ENCODE measurements around the gene NSUN7. TPM values are rescaled to one million over a fixed set of nuclear protein-coding genes. Genes with fewer than 3 reads are reported as not detected.

NSUN7 gene
- total RNA-seq, 4 donors from 2014 or later = 6.8 to 14.1 (median 12.2) TPM; not detected in 1

GRCh38 chr4:40730091-40730679 is 19.6 kb upstream of the NSUN7 start:
- intact Hi-C loops (cut with DNase I; ENCODE audit: low total_unique reads) = no loop called here
- H3K36me3 ChIP-seq = no peaks in the 10 kb centered on the region
- H3K4me3 ChIP-seq = no peak overlapping the region
- DNase-seq = no peak
- no peaks in the 10 kb centered on the region for H3K4me1 ChIP-seq
- no peaks in the 10 kb centered on the region for H3K9me3 ChIP-seq
- no peaks in the 10 kb centered on the region for H3K27me3 ChIP-seq
- no peak overlapping the region for H3K27ac ChIP-seq
- TF ChIP-seq POLR2A (IDR thresholded peaks at IDR 0.05) = no peak
- TF ChIP-seq CTCF (IDR thresholded peaks at IDR 0.05) = no peak

- H3K4me1 ChIP-seq = no peaks in the 10 kb centered on the region
- no peak for TF ChIP-seq POLR2A (IDR thresholded peaks at IDR 0.05)
- no peak for TF ChIP-seq CTCF (IDR thresholded peaks at IDR 0.05)
- H3K36me3 ChIP-seq = no peaks in the 10 kb centered on the region
- H3K27ac ChIP-seq = no peak overlapping the region
- no peaks in the 10 kb centered on the region for H3K9me3 ChIP-seq
- H3K4me3 ChIP-seq = no peak overlapping the region
- intact Hi-C loops (cut with DNase I; ENCODE audit: low total_unique reads) = no loop called here
- no peaks in the 10 kb centered on the region for H3K27me3 ChIP-seq
- DNase-seq = no peak
Measured at GRCh38 chr4:40731361-40731760, 18.4 kb upstream of the NSUN7 start.

- DNase-seq = peak in 1 of 2 donors; percentile 17
- intact Hi-C loops (cut with DNase I; ENCODE audit: low total_unique reads) = no loop called here
- no peaks in the 10 kb centered on the region for H3K4me1 ChIP-seq
- TF ChIP-seq POLR2A (IDR thresholded peaks at IDR 0.05) (no peak), CTCF (IDR thresholded peaks at IDR 0.05) (no peak)
- no peaks in the 10 kb centered on the region for H3K9me3 ChIP-seq
- H3K27ac ChIP-seq = no peak overlapping the region
- no peak overlapping the region for H3K4me3 ChIP-seq
- H3K36me3 ChIP-seq = no peaks in the 10 kb centered on the region
- no peaks in the 10 kb centered on the region for H3K27me3 ChIP-seq
Measured at GRCh38 chr4:40731792-40732245, 17.9 kb upstream of the NSUN7 start.

GRCh38 chr4:40733752-40734151 is 16.0 kb upstream of the NSUN7 start:
- intact Hi-C loops (cut with DNase I; ENCODE audit: low total_unique reads) = no loop called here
- no peaks in the 10 kb centered on the region for H3K4me1 ChIP-seq
- TF ChIP-seq POLR2A (IDR thresholded peaks at IDR 0.05) (no peak), CTCF (IDR thresholded peaks at IDR 0.05) (no peak)
- H3K36me3 ChIP-seq = no peaks in the 10 kb centered on the region
- H3K4me3 ChIP-seq = no peak overlapping the region
- no peaks in the 10 kb centered on the region for H3K9me3 ChIP-seq
- no peak for DNase-seq
- no peaks in the 10 kb centered on the region for H3K27me3 ChIP-seq
- H3K27ac ChIP-seq = no peak overlapping the region

GRCh38 chr4:40734497-40734896 is 15.3 kb upstream of the NSUN7 start:
- no peak overlapping the region for H3K27ac ChIP-seq
- H3K4me1 ChIP-seq = no peaks in the 10 kb centered on the region
- no peak for DNase-seq
- no peak for TF ChIP-seq CTCF (IDR thresholded peaks at IDR 0.05)
- no peak overlapping the region for H3K4me3 ChIP-seq
- H3K36me3 ChIP-seq = no peaks in the 10 kb centered on the region
- intact Hi-C loops (cut with DNase I; ENCODE audit: low total_unique reads) = no loop called here
- H3K9me3 ChIP-seq = no peaks in the 10 kb centered on the region
- H3K27me3 ChIP-seq = no peaks in the 10 kb centered on the region

Data from uterus (tissue), 4 donors.